Transverse colon (tissue), 3 donors: Measurements from ENCODE around the gene C2orf78.

Experiments
- EP300 ChIP-seq: sonication (generic); formaldehyde crosslinking; IDR thresholded peaks from one replicate; pipeline ENCODE4 v1.6.1; 2017; ENCODE audit warnings: antibody characterized with exemption, low read depth
- POLR2A ChIP-seq: fragments of 450-650 bp; IDR thresholded peaks from one replicate; pipeline ENCODE4 v1.6.1; 2016; ENCODE audit warnings: antibody characterized with exemption, mild to moderate bottlenecking, moderate library complexity
- TF ChIP-seq, protein P1 (sequence below), 5 experiments: fragments of 200-600 bp in 3 of 5; fragments of 450-650 bp in 2 of 5; sonication (generic) in 3 of 5; IDR thresholded peaks; 1 replicate in 2 of 5; 2 replicates in 3 of 5; pipeline ENCODE4 v1.5.1; 2016 to 2017; ENCODE audit warnings: antibody characterized with exemption in 5 of 5, inconsistent platforms in 3 of 5, mild to moderate bottlenecking in 2 of 5, moderate library complexity in 1 of 5

DNA sequence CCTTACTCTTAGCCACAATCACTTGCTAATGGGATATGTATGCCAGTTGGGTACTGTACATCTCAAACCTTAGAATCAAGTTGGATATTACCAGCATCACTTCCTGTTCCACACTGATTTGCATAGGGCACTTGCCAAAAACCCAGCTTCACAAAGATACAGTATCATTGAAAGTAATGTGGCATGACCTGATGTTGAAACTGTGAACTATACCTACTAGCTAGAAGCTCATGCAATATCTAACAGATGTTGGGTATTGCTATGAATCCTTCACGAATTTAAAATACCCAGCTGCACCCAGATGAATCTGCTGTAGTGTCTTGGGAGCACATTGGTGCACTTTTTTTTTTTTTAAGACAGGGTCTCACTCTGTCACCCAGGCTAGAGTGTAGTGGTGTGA lies 38.3 kb downstream of the C2orf78 start:
- TF ChIP-seq EP300 (no peak), POLR2A (no peak)
- TF ChIP-seq, protein P1, sequence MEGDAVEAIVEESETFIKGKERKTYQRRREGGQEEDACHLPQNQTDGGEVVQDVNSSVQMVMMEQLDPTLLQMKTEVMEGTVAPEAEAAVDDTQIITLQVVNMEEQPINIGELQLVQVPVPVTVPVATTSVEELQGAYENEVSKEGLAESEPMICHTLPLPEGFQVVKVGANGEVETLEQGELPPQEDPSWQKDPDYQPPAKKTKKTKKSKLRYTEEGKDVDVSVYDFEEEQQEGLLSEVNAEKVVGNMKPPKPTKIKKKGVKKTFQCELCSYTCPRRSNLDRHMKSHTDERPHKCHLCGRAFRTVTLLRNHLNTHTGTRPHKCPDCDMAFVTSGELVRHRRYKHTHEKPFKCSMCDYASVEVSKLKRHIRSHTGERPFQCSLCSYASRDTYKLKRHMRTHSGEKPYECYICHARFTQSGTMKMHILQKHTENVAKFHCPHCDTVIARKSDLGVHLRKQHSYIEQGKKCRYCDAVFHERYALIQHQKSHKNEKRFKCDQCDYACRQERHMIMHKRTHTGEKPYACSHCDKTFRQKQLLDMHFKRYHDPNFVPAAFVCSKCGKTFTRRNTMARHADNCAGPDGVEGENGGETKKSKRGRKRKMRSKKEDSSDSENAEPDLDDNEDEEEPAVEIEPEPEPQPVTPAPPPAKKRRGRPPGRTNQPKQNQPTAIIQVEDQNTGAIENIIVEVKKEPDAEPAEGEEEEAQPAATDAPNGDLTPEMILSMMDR (IDR thresholded peaks at IDR 0.05) = no peak
